ENCODE results near the gene ASB10.

- TF ChIP-seq, protein P1, sequence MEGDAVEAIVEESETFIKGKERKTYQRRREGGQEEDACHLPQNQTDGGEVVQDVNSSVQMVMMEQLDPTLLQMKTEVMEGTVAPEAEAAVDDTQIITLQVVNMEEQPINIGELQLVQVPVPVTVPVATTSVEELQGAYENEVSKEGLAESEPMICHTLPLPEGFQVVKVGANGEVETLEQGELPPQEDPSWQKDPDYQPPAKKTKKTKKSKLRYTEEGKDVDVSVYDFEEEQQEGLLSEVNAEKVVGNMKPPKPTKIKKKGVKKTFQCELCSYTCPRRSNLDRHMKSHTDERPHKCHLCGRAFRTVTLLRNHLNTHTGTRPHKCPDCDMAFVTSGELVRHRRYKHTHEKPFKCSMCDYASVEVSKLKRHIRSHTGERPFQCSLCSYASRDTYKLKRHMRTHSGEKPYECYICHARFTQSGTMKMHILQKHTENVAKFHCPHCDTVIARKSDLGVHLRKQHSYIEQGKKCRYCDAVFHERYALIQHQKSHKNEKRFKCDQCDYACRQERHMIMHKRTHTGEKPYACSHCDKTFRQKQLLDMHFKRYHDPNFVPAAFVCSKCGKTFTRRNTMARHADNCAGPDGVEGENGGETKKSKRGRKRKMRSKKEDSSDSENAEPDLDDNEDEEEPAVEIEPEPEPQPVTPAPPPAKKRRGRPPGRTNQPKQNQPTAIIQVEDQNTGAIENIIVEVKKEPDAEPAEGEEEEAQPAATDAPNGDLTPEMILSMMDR (IDR thresholded peaks at IDR 0.05): no peak
- TF ChIP-seq POLR2AphosphoS5 (IDR thresholded peaks at IDR 0.05; ENCODE audit: low read depth, low read length): no peak
- no peak for TF ChIP-seq TCF7L2 (IDR thresholded peaks at IDR 0.05; ENCODE audit: low read depth, low read length)
- TF ChIP-seq, protein P2, sequence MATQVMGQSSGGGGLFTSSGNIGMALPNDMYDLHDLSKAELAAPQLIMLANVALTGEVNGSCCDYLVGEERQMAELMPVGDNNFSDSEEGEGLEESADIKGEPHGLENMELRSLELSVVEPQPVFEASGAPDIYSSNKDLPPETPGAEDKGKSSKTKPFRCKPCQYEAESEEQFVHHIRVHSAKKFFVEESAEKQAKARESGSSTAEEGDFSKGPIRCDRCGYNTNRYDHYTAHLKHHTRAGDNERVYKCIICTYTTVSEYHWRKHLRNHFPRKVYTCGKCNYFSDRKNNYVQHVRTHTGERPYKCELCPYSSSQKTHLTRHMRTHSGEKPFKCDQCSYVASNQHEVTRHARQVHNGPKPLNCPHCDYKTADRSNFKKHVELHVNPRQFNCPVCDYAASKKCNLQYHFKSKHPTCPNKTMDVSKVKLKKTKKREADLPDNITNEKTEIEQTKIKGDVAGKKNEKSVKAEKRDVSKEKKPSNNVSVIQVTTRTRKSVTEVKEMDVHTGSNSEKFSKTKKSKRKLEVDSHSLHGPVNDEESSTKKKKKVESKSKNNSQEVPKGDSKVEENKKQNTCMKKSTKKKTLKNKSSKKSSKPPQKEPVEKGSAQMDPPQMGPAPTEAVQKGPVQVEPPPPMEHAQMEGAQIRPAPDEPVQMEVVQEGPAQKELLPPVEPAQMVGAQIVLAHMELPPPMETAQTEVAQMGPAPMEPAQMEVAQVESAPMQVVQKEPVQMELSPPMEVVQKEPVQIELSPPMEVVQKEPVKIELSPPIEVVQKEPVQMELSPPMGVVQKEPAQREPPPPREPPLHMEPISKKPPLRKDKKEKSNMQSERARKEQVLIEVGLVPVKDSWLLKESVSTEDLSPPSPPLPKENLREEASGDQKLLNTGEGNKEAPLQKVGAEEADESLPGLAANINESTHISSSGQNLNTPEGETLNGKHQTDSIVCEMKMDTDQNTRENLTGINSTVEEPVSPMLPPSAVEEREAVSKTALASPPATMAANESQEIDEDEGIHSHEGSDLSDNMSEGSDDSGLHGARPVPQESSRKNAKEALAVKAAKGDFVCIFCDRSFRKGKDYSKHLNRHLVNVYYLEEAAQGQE (IDR thresholded peaks at IDR 0.05; ENCODE audit: insufficient read depth in 1 of 2, low read depth in 2 of 2, low read length in 1 of 2): no peak
- TF ChIP-seq SIN3A (IDR thresholded peaks at IDR 0.05; ENCODE audit: borderline replicate concordance, insufficient read depth, low read depth, low read length): no peak
Observed at GRCh38 chr7:151129117-151129959, 57.7 kb downstream of the ASB10 start.

All from Panc1 (cell line).